Measurements from ENCODE around the gene TMEM88.

The TMEM88 gene

DNA sequence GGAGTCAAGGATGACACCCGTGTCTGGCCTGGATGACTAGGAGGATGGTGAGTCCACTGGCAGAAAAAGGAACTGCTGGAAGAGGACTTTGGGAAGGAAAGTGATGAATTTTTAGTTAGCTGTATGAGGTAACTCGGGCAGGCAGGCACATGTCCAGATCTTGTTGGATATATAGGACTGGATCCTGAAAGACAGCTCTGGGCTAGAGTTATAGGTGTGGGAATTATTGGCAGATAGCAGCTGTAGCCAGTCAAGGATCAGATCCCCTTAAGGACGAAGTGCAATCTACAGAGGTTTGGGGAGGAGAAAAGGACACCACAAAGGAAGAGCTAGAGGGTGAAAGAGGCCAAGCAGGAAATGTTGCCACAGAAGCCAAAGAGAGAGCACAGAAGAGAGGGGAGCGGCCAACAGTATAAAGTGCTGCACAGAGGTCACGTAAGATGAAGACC is 13.0 kb downstream of the TMEM88 start:
- no peak overlapping the region for H3K9ac ChIP-seq (ENCODE audit: low read depth, low read length)
- H3K9me3 ChIP-seq (ENCODE audit: control insufficient read depth, insufficient read depth, low read length), result no peaks in the 10 kb centered on the region
- H3K36me3 ChIP-seq (ENCODE audit: insufficient read depth, low read length), result peaks cover 3% of the 10 kb centered on the region; the same call in 1 of the 2 replicates
- H3K4me1 ChIP-seq (ENCODE audit: insufficient read depth, low read length), result peaks cover 6% of the 10 kb centered on the region; the same call in 1 of the 2 replicates

DNA sequence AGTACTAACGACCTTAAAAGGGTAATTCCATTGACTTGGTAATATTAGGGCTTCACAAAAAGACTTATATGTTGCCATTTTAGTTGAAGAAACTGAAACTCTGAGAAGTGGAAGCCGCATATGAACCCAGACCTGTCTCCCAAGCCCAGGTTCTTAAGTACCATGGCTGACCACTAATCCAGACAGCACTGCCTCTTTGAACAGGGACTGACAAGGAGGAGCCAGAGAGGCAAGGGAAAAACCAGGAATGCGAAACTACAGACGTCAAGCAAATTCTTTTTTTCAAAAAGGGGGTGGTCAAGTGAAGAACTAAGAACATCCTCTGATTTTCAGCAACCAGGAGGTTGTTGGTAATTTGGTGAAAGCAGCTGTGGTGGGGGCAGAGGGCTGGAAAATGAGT is 18.2 kb downstream of the TMEM88 start:
- H3K4me1 ChIP-seq (ENCODE audit: insufficient read depth, low read length), result 0 out of 2 replicates have a peak, but pooled peaks cover 3% of the 10 kb centered on the region
- H3K9me3 ChIP-seq (ENCODE audit: control insufficient read depth, insufficient read depth, low read length), result no peaks in the 10 kb centered on the region
- no peak overlapping the region for H3K9ac ChIP-seq (ENCODE audit: low read depth, low read length)
- H3K36me3 ChIP-seq (ENCODE audit: insufficient read depth, low read length), result no peaks in the 10 kb centered on the region

DNA sequence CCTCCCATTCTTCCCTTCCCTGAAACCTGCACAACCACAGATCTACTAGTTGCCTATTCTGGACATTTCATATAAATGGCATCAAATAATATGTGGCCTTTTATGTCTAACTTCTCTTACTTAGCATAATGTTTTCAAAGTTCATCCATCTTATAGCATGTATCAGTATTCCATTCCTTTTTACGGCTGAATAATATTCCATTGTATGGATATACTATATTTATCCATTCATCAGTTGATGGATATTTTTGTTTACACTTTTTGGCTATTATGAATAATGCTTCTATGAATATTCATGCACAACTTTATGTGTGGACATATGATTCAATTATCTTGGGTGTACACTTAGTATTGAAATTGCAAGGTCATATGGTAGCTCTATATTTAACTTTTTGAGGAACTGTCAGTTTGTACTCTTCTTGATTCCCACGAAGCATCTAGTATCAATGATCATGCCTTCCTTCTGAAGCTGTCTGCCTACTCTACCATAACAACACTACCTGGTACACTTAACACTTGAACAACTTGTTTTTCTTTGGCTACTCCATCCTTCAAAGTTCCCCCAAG is 21.0 kb downstream of the TMEM88 start:
- H3K36me3 ChIP-seq (ENCODE audit: insufficient read depth, low read length), result no peaks in the 10 kb centered on the region
- no peaks in the 10 kb centered on the region for H3K9me3 ChIP-seq (ENCODE audit: control insufficient read depth, insufficient read depth, low read length)
- H3K4me1 ChIP-seq (ENCODE audit: insufficient read depth, low read length), result 0 out of 2 replicates have a peak, but pooled peaks cover 3% of the 10 kb centered on the region

DNA sequence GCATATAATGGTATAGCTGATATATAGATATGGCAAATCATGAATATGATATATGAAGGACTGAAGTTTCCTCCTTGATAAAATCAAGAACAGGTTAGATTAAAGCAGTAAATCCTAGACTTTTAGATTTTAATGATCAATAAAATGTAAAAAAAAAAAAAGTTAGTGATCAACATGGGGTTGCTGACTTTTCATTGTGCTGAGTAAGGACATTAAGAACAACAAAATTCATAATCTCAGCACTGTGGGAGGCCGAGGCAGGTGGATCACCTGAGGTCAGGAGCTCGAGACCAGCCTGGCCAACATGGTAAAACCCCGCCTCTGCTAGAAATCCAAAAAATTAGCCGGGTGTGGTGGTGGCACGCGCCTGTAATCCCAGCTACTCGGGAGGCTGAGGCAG is 23.4 kb downstream of the TMEM88 start:
- 0 out of 2 replicates have a peak, but pooled peaks cover 2% of the 10 kb centered on the region for H3K4me1 ChIP-seq (ENCODE audit: insufficient read depth, low read length)
- H3K9ac ChIP-seq (ENCODE audit: low read depth, low read length), result no peak overlapping the region
- no peaks in the 10 kb centered on the region for H3K9me3 ChIP-seq (ENCODE audit: control insufficient read depth, insufficient read depth, low read length)
- no peaks in the 10 kb centered on the region for H3K36me3 ChIP-seq (ENCODE audit: insufficient read depth, low read length)

More for the DNA sequence above, 21.0 kb downstream of the TMEM88 start:
- no peak overlapping the region for H3K9ac ChIP-seq (ENCODE audit: low read depth, low read length)

DNA sequence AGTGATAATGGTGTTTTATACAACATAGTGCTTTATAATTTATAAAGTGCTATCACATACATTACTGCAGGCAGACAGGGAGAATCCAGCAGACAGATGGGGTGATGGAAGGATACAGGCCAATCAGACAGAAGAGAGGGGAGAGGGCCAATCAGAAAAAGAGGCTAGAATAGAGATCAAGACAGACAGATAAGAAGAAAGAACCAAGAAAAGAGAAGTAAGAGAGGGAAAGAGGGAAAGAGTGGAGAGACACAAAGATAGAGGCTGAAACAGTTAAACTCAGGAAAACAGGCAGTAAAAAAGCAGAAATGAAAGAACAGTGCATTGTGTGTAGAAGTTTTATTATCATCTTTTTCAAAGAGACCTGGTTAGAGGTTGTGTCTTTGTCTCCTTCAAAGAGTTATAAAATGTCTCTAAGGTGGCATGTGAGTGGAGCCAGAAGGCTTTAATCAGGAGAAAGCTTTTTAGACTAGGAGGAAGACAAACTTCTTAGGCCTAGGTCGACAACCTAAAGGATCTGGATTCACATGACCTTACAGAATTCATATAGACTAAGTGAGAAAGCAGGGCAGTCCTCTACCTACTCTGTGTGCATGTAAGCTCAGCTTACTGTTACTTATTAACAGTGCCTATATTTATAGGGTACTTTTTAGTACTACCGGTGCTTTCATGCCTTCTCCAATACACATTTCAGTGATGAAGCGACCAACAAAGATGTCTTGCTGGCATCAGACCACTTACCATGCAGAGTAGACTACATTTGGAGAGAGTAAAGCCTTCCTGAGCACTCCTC is 25.4 kb downstream of the TMEM88 start:
- H3K4me1 ChIP-seq (ENCODE audit: insufficient read depth, low read length), result 0 out of 2 replicates have a peak, but pooled peaks cover 11% of the 10 kb centered on the region
- H3K36me3 ChIP-seq (ENCODE audit: insufficient read depth, low read length), result no peaks in the 10 kb centered on the region

DNA sequence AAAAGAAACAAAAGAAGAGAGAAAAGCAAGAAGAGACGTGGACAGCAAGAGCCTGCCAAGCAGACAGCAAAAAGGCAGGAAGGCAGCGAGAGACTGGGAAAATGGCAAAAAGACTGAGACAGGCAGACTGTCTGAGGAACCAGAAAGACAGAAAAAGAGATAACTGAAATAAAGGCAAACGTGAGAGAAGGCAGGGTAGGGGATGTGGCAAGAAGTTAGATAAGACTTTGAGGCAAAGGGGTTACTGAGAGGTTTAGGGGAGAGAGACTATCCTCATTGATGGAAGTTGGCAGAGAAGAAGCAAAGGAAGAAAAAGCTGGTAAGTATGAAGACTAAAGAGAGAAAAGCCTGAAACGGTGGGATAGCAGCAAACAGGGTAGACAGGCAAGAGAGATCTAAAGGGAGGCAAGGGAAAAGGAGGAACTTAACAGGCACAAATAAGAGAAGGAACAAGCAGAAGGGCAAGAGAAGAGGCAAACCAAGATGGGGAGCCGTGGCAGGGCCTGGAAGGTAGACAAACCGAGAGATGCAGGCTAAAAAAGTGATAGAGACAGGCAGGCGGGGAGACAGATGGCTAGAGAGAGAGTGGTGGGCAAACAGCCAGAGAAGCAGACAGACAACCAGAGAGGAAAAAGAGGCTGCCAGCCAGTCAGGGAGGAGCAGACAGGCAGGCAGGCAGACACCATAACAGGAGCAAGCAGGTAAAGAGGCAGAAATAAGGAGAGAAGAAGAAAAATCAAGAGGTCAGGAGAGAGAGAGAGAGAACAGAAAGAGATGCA is 26.6 kb downstream of the TMEM88 start:
- 0 out of 2 replicates have a peak, but pooled peaks cover 11% of the 10 kb centered on the region for H3K4me1 ChIP-seq (ENCODE audit: insufficient read depth, low read length)
- no peaks in the 10 kb centered on the region for H3K36me3 ChIP-seq (ENCODE audit: insufficient read depth, low read length)
- H3K9ac ChIP-seq (ENCODE audit: low read depth, low read length), result no peak overlapping the region
- no peaks in the 10 kb centered on the region for H3K9me3 ChIP-seq (ENCODE audit: control insufficient read depth, insufficient read depth, low read length)

More for the DNA sequence above, 25.4 kb downstream of the TMEM88 start:
- Histone ChIP-seq H3K9ac (ENCODE audit: low read depth, low read length) (no peak overlapping the region), H3K9me3 (ENCODE audit: control insufficient read depth, insufficient read depth, low read length) (no peaks in the 10 kb centered on the region)

DNA sequence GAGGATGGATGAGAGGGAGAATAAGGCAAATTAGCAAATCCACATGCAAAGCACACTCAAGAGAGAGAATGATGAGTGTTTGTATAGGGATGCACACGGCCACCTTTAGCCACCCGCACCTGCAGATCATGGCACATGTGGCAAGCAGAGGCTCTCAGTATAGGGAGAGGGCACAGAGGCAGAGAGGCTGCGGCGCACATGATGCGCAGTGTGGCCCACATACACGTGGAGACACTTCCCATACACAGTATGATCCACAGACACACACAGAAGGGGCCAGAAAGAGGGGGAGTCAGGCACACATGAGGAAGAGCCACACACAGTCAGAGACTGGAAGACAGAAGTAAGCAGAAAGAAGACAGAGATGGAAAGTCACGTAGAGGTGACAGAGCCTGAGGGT is 27.2 kb downstream of the TMEM88 start:
- Histone ChIP-seq H3K9me3 (ENCODE audit: control insufficient read depth, insufficient read depth, low read length) (no peaks in the 10 kb centered on the region), H3K9ac (ENCODE audit: low read depth, low read length) (no peak overlapping the region), H3K36me3 (ENCODE audit: insufficient read depth, low read length) (no peaks in the 10 kb centered on the region), H3K4me1 (ENCODE audit: insufficient read depth, low read length) (0 out of 2 replicates have a peak, but pooled peaks cover 11% of the 10 kb centered on the region)

DNA sequence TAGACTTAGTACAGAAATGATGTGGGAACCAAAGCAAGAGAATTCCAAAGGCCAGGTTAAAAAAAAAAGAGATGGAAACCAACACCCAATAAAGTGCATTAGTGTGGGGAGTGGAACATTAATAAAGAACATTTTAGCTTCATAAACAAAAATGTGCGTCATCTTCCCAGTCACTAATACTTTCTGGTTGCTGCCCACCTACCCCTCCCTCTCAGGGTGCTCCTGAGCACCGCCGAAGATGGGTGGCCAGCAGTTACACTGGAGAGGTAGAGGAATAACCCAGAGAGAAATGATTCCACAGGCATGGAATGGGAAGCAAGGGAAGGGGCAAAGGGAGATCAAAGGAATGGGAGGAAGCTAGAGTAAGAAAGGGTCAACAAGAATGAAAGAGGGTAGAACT is 27.8 kb downstream of the TMEM88 start:
- H3K4me1 ChIP-seq (ENCODE audit: insufficient read depth, low read length), result 0 out of 2 replicates have a peak, but pooled peaks cover 11% of the 10 kb centered on the region
- no peaks in the 10 kb centered on the region for H3K36me3 ChIP-seq (ENCODE audit: insufficient read depth, low read length)
- H3K9ac ChIP-seq (ENCODE audit: low read depth, low read length), result no peak overlapping the region
- H3K9me3 ChIP-seq (ENCODE audit: control insufficient read depth, insufficient read depth, low read length), result no peaks in the 10 kb centered on the region

DNA sequence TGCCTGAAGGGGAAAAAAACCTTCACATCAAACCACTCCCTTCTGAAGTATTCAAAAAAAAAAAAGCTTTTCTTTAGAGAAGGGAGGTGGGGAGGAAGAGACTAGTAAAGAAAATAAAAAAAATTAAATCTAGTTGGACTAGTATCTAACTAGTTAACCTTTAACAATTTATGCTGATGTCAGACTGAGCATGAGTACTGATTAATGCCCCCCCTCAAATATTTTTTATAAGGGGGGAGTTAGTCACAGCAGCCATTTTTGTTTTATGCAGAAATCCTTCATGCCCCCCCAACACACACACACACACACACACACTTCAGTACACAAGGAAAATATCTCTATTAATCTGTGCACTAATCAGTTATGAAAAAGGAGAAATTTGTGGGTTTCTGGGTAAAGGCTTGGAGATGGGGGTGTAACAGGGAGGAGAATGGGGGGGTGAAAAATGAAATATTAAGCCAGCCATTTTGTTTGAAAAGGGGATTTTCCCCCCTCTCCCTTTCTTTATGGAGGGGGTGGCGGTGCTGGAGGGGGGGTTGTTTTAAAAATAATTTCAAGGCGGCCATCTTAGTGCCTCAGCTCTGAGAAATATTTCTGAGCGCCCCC is 29.0 kb downstream of the TMEM88 start:
- peaks cover 20% of the 10 kb centered on the region for H3K4me1 ChIP-seq (ENCODE audit: insufficient read depth, low read length)
- no peaks in the 10 kb centered on the region for H3K9me3 ChIP-seq (ENCODE audit: control insufficient read depth, insufficient read depth, low read length)
- H3K36me3 ChIP-seq (ENCODE audit: insufficient read depth, low read length), result no peaks in the 10 kb centered on the region
- peak overlapping the region; percentile 29; the same call in 1 of the 2 replicates for H3K9ac ChIP-seq (ENCODE audit: low read depth, low read length)

DNA sequence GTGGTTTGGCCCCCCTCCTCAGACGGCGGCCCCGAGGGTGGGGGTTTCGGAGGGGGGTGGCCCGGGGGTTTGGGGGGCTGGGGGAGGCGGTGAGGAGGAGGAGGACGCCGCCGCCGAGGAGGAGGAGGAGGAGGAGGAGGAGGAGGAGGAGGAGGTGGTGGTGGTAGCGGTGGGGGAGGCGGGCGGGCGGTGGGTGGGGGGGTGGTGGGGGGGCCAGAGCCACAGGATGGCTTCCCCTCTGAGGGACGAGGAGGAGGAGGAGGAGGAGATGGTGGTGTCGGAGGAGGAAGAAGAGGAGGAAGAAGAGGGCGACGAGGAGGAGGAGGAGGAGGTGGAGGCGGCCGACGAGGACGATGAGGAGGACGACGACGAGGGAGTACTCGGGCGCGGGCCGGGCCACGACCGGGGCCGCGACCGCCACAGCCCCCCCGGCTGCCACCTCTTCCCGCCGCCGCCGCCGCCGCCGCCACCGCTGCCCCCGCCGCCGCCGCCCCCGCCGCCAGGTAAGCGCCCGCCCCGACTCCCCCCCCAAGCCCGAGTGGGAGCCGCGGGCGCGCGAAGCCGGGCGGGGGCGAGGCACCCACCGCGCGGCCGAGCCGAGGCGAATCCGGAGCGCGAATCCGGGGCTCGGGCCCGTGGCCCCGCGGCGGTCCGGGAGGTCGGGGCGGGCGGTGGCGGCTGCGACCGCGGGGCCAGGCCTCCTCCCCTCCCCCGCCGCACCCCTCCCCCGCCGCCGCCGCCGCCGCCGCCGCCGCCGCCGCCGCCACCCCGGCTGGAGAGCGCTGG is 29.9 kb downstream of the TMEM88 start:
- no peaks in the 10 kb centered on the region for H3K9me3 ChIP-seq (ENCODE audit: control insufficient read depth, insufficient read depth, low read length)
- H3K9ac ChIP-seq (ENCODE audit: low read depth, low read length), result peak overlapping the region; percentile 44; the same call in 1 of the 2 replicates
- H3K36me3 ChIP-seq (ENCODE audit: insufficient read depth, low read length), result no peaks in the 10 kb centered on the region
- peaks cover 26% of the 10 kb centered on the region for H3K4me1 ChIP-seq (ENCODE audit: insufficient read depth, low read length)

DNA sequence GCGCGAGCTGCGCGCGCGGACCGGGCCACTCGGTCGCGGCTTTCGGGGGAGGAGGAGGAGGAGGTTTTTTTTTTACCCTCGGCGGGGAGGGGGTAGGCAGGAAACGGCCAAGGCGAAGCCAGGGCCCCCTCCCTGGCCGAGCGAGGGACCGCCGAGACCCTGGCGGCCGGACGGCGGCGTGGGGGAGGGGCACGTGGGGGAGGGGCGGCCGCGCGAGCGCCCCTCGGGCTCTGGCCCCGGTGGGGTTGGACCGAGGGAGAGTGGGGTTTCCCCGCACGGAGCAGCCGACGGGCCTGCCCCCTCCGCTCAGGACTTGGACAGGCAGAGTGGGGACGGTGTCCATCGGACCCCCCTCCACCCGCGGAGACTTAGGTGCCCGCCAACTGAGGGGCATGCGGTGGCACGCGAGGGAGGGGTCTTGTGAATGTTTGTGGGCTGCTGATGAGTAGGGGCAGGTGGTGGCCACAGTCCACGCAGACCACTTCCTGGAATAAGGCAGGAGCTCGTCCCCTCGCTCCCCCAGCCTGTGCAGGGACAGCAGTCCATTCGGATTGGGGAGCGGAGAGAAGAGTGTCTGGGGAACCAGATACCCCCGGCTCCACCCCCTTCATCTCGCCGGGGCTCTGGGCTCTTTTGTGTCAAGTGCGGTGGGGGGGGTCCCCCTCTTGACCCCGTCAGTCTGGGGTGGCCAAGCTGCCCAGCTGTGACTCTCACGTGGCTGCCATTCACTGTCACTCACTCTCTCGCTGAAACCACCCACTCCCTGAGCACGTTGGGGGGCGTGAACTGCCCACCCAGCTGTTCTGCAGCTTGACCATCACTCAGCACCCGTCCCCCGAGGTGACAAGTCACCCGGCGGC is 30.7 kb downstream of the TMEM88 start:
- peak overlapping the region; percentile 44; the same call in 1 of the 2 replicates for H3K9ac ChIP-seq (ENCODE audit: low read depth, low read length)
- H3K4me1 ChIP-seq (ENCODE audit: insufficient read depth, low read length), result peaks cover 26% of the 10 kb centered on the region
- H3K9me3 ChIP-seq (ENCODE audit: control insufficient read depth, insufficient read depth, low read length), result no peaks in the 10 kb centered on the region
- H3K36me3 ChIP-seq (ENCODE audit: insufficient read depth, low read length), result no peaks in the 10 kb centered on the region

DNA sequence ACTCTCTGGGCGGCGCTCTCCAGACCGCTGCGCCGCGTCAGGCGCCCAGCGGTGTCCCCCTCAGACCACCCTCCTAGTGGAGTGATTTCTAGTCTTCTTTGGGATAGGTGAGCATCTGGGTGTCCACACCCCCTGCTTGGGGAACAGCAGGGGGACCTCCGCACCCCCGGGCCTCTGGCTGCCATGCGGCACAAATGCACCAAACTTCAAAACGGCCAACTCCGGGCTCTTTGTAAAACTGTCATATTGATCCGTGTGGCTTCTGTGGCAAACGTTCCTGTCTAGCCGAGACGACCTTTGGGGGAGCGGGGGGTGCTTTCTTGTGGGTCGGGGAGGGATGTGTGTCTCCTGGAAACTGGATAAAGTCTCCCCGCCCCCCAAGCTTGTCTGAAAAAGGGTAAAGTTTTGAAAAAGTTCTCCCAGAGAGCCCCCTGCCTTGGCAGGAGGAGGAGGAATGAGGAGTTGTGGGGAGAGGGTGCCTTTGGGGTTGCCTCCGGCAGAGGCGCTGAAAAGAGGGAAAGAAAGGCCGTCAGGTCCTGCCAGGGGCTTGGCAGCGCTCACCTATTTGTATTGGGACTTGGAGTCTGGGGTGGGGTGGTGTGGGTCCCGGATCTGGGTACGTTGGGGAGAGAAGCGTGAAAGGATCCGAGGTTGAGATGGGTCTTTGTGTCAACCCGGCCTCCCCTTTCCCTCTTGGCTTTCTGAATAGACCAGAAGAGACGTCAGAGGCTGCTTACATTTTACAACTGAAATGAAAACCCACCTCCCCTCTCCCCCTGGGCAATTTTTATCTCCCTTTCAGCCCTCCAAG is 31.6 kb downstream of the TMEM88 start:
- Histone ChIP-seq H3K9me3 (ENCODE audit: control insufficient read depth, insufficient read depth, low read length) (no peaks in the 10 kb centered on the region), H3K4me1 (ENCODE audit: insufficient read depth, low read length) (peaks cover 26% of the 10 kb centered on the region), H3K9ac (ENCODE audit: low read depth, low read length) (peak overlapping the region; percentile 44; the same call in 1 of the 2 replicates), H3K36me3 (ENCODE audit: insufficient read depth, low read length) (no peaks in the 10 kb centered on the region)

Measured in ES-I3 (cell line).